ENCODE results near the gene E2F3. TPM values are rescaled to one million over a fixed set of nuclear protein-coding genes. Genes with fewer than 3 reads are reported as not detected.

Gene E2F3
- total and polyA plus RNA-seq, 10 of the 15 experiments (the other 5 are each of a cell fraction or from before 2014, with no cell fraction given) = 5.1 to 16.8 (median 10.6) TPM

- TF ChIP-seq SKIL (IDR thresholded peaks at IDR 0.05; ENCODE audit: low read depth, poor library complexity, severe bottlenecking) (no peak), KDM1A (IDR thresholded peaks at IDR 0.05; ENCODE audit: borderline replicate concordance) (no peak), HDGF (IDR thresholded peaks at IDR 0.05) (no peak)
Measured at GRCh38 chr6:20436719-20437118, 35.0 kb downstream of the E2F3 start (continued).

DNA sequence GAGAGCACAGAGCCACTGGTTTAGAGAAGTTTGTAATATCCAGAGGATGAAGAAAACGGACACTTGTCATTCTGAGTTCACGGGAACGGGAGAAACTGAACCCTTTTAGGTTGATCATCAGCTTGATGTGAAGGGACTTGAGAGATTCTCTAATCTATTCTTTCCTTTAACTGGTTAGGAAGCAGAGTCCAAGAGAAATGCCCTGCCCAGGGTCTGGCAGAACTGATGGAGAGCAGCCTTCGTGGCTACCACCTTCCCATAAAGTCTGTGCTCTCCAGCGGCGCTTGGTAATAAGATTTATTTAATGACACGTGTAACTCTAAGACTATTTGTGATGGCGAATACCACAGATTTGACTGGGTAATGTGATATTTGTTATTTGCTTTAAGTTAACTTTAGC, 36.0 kb downstream of the E2F3 start:
- 92% methylated on average over 8 of the region's 8 CpGs for WGBS (ENCODE audit: insufficient coverage, insufficient replicate concordance, low lambda C conversion rate, missing lambda C conversion rate)
- in situ Hi-C loops (cut with MboI) (no loop called here), intact Hi-C loops (cut with micrococcal nuclease; ENCODE audit: unreplicated experiment) (no loop called here)
- ATAC-seq (no peak), DNase-seq (ENCODE audit: low read depth, low spot score) (no peak), FAIRE-seq (no peak)
- ChIA-PET SMC1A (ENCODE audit: uncharacterized antibody, unreplicated experiment) (interaction anchor here (0.6 to 3.2 kb wide), 9 partner anchors 8 to 85 kb away, joined by 3 to 12 read pairs (median 3); no protein-coding TSS in a partner anchor), CTCF (interaction anchor here (1.1 to 3.0 kb wide), 2 partner anchors 10 to 33 kb away, joined by 3 to 14 read pairs; no protein-coding TSS in a partner anchor), RAD21 (ENCODE audit: unreplicated experiment) (interaction anchor here (1.8 kb wide), 1 partner anchor 33 kb away, joined by 5 read pairs; no protein-coding TSS in a partner anchor), POLR2A (interaction anchor here (1.0 to 1.5 kb wide), 2 partner anchors 14 to 28 kb away, joined by 3 to 6 read pairs; no protein-coding TSS in a partner anchor)
- Histone ChIP-seq H3K27ac (ENCODE audit: control insufficient read depth, insufficient read depth) (no peak overlapping the region), H2AFZ (ENCODE audit: control insufficient read depth, low read depth, low read length) (no peak overlapping the region), H3K9ac (ENCODE audit: control insufficient read depth, insufficient read depth, low read length) (no peak overlapping the region), H4K20me1 (ENCODE audit: control insufficient read depth, insufficient read depth) (no peaks in the 10 kb centered on the region; the same call in 1 of the 2 replicates), H3K27me3 (replicated peaks in 1 of 2; ENCODE audit: control insufficient read depth in 2 of 2, insufficient read depth in 2 of 2, low read length in 1 of 2) (no peaks in the 10 kb centered on the region), H3K4me1 (ENCODE audit: control insufficient read depth, insufficient read depth, low read length) (no peaks in the 10 kb centered on the region; the same call in 1 of the 2 replicates), H3K36me3 (ENCODE audit: control insufficient read depth in 2 of 2, insufficient read depth in 2 of 2, low read length in 1 of 2) (peaks cover 2 to 5% of the 10 kb centered on the region in 2 experiments), H3K4me3 (no peak overlapping the region), H3K79me2 (ENCODE audit: control insufficient read depth, insufficient read depth, low read length) (peaks cover 36% of the 10 kb centered on the region), H3K9me3 (replicated peaks; ENCODE audit: control insufficient read depth, insufficient read depth, low read length) (no peaks in the 10 kb centered on the region; the same call in 2 of the 3 replicates), H3K4me2 (ENCODE audit: control insufficient read depth, insufficient read depth) (no peak overlapping the region)
- no TSS peak for BruUV-seq (replicated peaks)
- TF ChIP-seq TCF7 (IDR thresholded peaks at IDR 0.05; ENCODE audit: borderline replicate concordance) (no peak), RAD21 (IDR thresholded peaks at IDR 0.05; ENCODE audit: insufficient read depth, low read depth, low read length) (no peak), TARDBP (IDR thresholded peaks at IDR 0.05; ENCODE audit: borderline replicate concordance) (no peak), SIX5 (IDR thresholded peaks at IDR 0.05; ENCODE audit: low read depth, low read length, severe bottlenecking) (no peak), RBBP5 (conservative IDR thresholded peaks at IDR 0.05) (no peak), PBX3 (IDR thresholded peaks at IDR 0.05; ENCODE audit: insufficient replicate concordance, low read depth, low read length) (no peak), ZSCAN29 (IDR thresholded peaks at IDR 0.05) (no peak), IKZF1 (conservative IDR thresholded peaks at IDR 0.05) (no peak), HDGF (IDR thresholded peaks at IDR 0.05) (no peak), MYB (IDR thresholded peaks at IDR 0.05; ENCODE audit: borderline replicate concordance, low read depth, low read length) (no peak), CREB1 (IDR thresholded peaks at IDR 0.05; ENCODE audit: low read depth) (no peak)
- TF ChIP-seq, protein P1, sequence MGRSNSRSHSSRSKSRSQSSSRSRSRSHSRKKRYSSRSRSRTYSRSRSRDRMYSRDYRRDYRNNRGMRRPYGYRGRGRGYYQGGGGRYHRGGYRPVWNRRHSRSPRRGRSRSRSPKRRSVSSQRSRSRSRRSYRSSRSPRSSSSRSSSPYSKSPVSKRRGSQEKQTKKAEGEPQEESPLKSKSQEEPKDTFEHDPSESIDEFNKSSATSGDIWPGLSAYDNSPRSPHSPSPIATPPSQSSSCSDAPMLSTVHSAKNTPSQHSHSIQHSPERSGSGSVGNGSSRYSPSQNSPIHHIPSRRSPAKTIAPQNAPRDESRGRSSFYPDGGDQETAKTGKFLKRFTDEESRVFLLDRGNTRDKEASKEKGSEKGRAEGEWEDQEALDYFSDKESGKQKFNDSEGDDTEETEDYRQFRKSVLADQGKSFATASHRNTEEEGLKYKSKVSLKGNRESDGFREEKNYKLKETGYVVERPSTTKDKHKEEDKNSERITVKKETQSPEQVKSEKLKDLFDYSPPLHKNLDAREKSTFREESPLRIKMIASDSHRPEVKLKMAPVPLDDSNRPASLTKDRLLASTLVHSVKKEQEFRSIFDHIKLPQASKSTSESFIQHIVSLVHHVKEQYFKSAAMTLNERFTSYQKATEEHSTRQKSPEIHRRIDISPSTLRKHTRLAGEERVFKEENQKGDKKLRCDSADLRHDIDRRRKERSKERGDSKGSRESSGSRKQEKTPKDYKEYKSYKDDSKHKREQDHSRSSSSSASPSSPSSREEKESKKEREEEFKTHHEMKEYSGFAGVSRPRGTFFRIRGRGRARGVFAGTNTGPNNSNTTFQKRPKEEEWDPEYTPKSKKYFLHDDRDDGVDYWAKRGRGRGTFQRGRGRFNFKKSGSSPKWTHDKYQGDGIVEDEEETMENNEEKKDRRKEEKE (IDR thresholded peaks at IDR 0.05) = no peak
